Cardiac septum (tissue), 1 donor: ENCODE data around the gene STRC. TPM values are rescaled to one million over a fixed set of nuclear protein-coding genes. Genes with fewer than 3 reads are reported as not detected.
"Not testable (repeated sequence)": the region's sequence is repeated elsewhere in the genome, so short reads cannot be mapped to it uniquely, and the experiment has no call there.

ENCODE experiments used
- DNase-seq: peaks from one replicate; pipeline ENCODE4 v3.0.0-alpha.2; 2020; ENCODE audit warnings: low spot score
- intact Hi-C: fragments of 100-400 bp; cut with DNase I; formaldehyde crosslinking; loops from one replicate; pipeline ENCODE4 v1.14.0; 2022
- total RNA-seq: library from RNA; stranded (reverse); fragmentation: NEBNext Ultra II Directional; extraction: Animal tissue kit (Norgen Biotek cat#: 25700); gene quantifications from one replicate; pipeline ENCODE4 v1.2.1, GENCODE V29; 2021
- donor health status: DM: no; HTN: no; CAD: no.

The STRC gene
- total RNA-seq, 1 donor from 2014 or later, result 0.24 TPM

GRCh38 chr15:43574607-43575006, 44.0 kb downstream of the STRC start:
- DNase-seq, intact Hi-C loops: not testable (repeated sequence)

GRCh38 chr15:43566615-43567014, 52.0 kb downstream of the STRC start:
- intact Hi-C loops, DNase-seq: not testable (repeated sequence)

GRCh38 chr15:43563793-43564192, 54.8 kb downstream of the STRC start:
- intact Hi-C loops, DNase-seq: not testable (repeated sequence)

- intact Hi-C loops, DNase-seq: not testable (repeated sequence)
These were observed 55.8 kb downstream of the STRC start for GRCh38 chr15:43562753-43563152.

GRCh38 chr15:43552986-43553385, 65.6 kb downstream of the STRC start:
- intact Hi-C loops, result no loop called here
- no peak for DNase-seq

GRCh38 chr15:43552256-43552655, 66.3 kb downstream of the STRC start:
- no peak for DNase-seq
- intact Hi-C loops, result no loop called here

GRCh38 chr15:43550527-43551363, 67.9 kb downstream of the STRC start:
- DNase-seq, result no peak
- intact Hi-C loops, result no loop called here

Other genes with a start within 250 kb of the STRC start
- 14.0 TPM for gene ZSCAN29, start 247.8 kb downstream of the STRC start, total RNA-seq
- gene TUBGCP4, start 247.7 kb downstream of the STRC start, total RNA-seq, result 10.7 TPM
- gene TP53BP1, start 125.6 kb downstream of the STRC start, total RNA-seq, result 33.1 TPM
- 182 TPM for gene MAP1A, start 101.2 kb downstream of the STRC start, total RNA-seq
- 42.1 TPM for gene PPIP5K1, start 28.6 kb downstream of the STRC start, total RNA-seq
- not detected for gene CKMT1B, start 24.8 kb downstream of the STRC start, total RNA-seq
- 3.0 TPM for gene CATSPER2, start 30.0 kb upstream of the STRC start, total RNA-seq
- gene CKMT1A, start 75.1 kb upstream of the STRC start, total RNA-seq, result 0.32 TPM
- 176 TPM for gene PDIA3, start 127.6 kb upstream of the STRC start, total RNA-seq
- 2.2 TPM for gene ELL3, start 158.2 kb upstream of the STRC start, total RNA-seq
- 943 TPM for gene SERF2, start 173.5 kb upstream of the STRC start, total RNA-seq
- 0.43 TPM for gene SERINC4, start 181.4 kb upstream of the STRC start, total RNA-seq
- gene HYPK, start 181.8 kb upstream of the STRC start, total RNA-seq, result 11.7 TPM
- 19.8 TPM for gene MFAP1, start 205.9 kb upstream of the STRC start, total RNA-seq
- 0.97 TPM for gene WDR76, start 208.2 kb upstream of the STRC start, total RNA-seq